SK-N-SH (cell line): ENCODE results near the gene CATSPER3.

Experiments used
- CTCF ChIP-seq: fragments of 200-600 bp; sonication (generic); IDR thresholded peaks from 2 replicates; pipeline ENCODE4 v1.6.1; 2017; ENCODE audit warnings: antibody characterized with exemption, mild to moderate bottlenecking, moderate library complexity
- EZH2phosphoT487 ChIP-seq: fragments of 200-600 bp; sonication (generic); IDR thresholded peaks from 2 replicates; pipeline ENCODE4 v1.6.1; 2017; ENCODE audit warnings: low read depth, mixed run types, mild to moderate bottlenecking, antibody characterized with exemption, moderate library complexity, borderline replicate concordance
- GABPA ChIP-seq: IDR thresholded peaks from 2 replicates; pipeline ENCODE4 v1.4.0; 2012; ENCODE audit warnings: low read depth, mild to moderate bottlenecking
- REST ChIP-seq: IDR thresholded peaks from 2 replicates; pipeline ENCODE4 v1.6.1; 2012; ENCODE audit warnings: mild to moderate bottlenecking, low read depth, low read length, moderate library complexity
- RFX5 ChIP-seq: IDR thresholded peaks from 2 replicates; pipeline ENCODE4 v1.6.1; 2012; ENCODE audit warnings: mild to moderate bottlenecking, improper control_type of control experiment, low read length
- SIN3A ChIP-seq: IDR thresholded peaks from 2 replicates; pipeline ENCODE4 v1.6.1; 2012; ENCODE audit warnings: low read depth, mild to moderate bottlenecking, low read length, moderate library complexity, borderline replicate concordance
- YY1 ChIP-seq: IDR thresholded peaks from 2 replicates; pipeline ENCODE4 v1.4.0; 2012; ENCODE audit warnings: low read depth, mild to moderate bottlenecking

GRCh38 chr5:135053989-135054388 lies 86.3 kb downstream of the CATSPER3 start:
- no peak for TF ChIP-seq CTCF
- TF ChIP-seq EZH2phosphoT487 = no peak
- TF ChIP-seq REST = no peak
- TF ChIP-seq GABPA = no peak
- TF ChIP-seq RFX5 = no peak
- TF ChIP-seq SIN3A = no peak
- TF ChIP-seq YY1 = no peak
